A549 (cell line): ENCODE data around the gene UGT1A10. TPM values are rescaled to one million over a fixed set of nuclear protein-coding genes. Genes with fewer than 3 reads are reported as not detected.

Experiments
- ATAC-seq, 2 experiments: fragments of 200-7000 bp in 1 of 2; fragments of >200 bp in 1 of 2; cut with Nextera tagmentation in 1 of 2; cut with Tn5 transposase in 1 of 2; 3 replicates each; pipeline versions ENCODE4 v1.8.0 to v1.9.1; 2018 to 2020; ENCODE audit warnings: mild to moderate bottlenecking in 1 of 2, moderate library complexity in 1 of 2
- CTCF ChIA-PET: fragments of 300-600 bp; sonication (Branson Sonifier 250); formaldehyde crosslinking; extraction: SDS; loops from one replicate; lab custom pipeline; 2021; ENCODE audit warnings: antibody characterized with exemption, inconsistent platforms; lab: Yijun Ruan, JAX
- POLR2A ChIA-PET: fragments of 350-600 bp; formaldehyde crosslinking; extraction: SDS; loops from one replicate; lab custom pipeline; 2021; ENCODE audit warnings: antibody characterized with exemption, inconsistent platforms; lab: Yijun Ruan, JAX
- DNase-seq, 2 experiments: peaks; one replicate each; pipeline versions ENCODE4 v3.0.0 to v3.0.0-alpha.2; 2011 to 2016; ENCODE audit warnings: low read depth in 1 of 2, low spot score in 1 of 2
- FAIRE-seq: peaks from 2 replicates; lab custom pipeline; 2011; peaks lifted over from hg19 to GRCh38; lab: Jason Lieb, UNC
- H3K27ac ChIP-seq, 2 experiments: fragments of >200 bp; sonication (Bioruptor Twin); formaldehyde crosslinking; 3 replicates each; pipeline ENCODE4 v1.5.1; 2016 to 2017
- H3K4me1 ChIP-seq: fragments of >200 bp; sonication (Bioruptor Twin); formaldehyde crosslinking; 3 replicates; pipeline ENCODE4 v1.6.1; 2016
- H3K4me2 ChIP-seq: fragments of >200 bp; sonication (Bioruptor Twin); formaldehyde crosslinking; 3 replicates; pipeline ENCODE4 v1.6.1; 2016
- H3K4me3 ChIP-seq: fragments of >200 bp; sonication (Bioruptor Twin); formaldehyde crosslinking; 3 replicates; pipeline ENCODE4 v1.5.1; 2016
- H3K9me3 ChIP-seq: fragments of >200 bp; sonication (Bioruptor Twin); formaldehyde crosslinking; 3 replicates; pipeline ENCODE4 v1.6.1; 2016
- CBX8 ChIP-seq: fragments of 200-600 bp; sonication (generic); IDR thresholded peaks from 2 replicates; pipeline ENCODE4 v1.6.1; 2016
- EHMT2 ChIP-seq: fragments of 200-600 bp; sonication (generic); IDR thresholded peaks from 2 replicates; pipeline ENCODE4 v1.6.1; 2016; ENCODE audit warnings: antibody characterized with exemption, low read depth, mild to moderate bottlenecking, moderate library complexity
- ELK1 ChIP-seq: fragments of 150-350 bp; IDR thresholded peaks from 2 replicates; pipeline ENCODE4 v1.6.1; 2014; ENCODE audit warnings: low read depth, mild to moderate bottlenecking, low read length
- FOSB ChIP-seq: fragments of 250-450 bp; sonication (Bioruptor Pico); IDR thresholded peaks from 2 replicates; pipeline ENCODE4 v1.5.0; 2020; ENCODE audit warnings: mild to moderate bottlenecking, moderate library complexity
- FOSL2 ChIP-seq, 2 experiments: fragments of 450-650 bp in 1 of 2; fragments of >200 bp in 1 of 2; sonication (Bioruptor Twin) in 1 of 2; formaldehyde crosslinking; IDR thresholded peaks; 2 replicates each; pipeline versions ENCODE4 v1.5.0 to v1.6.1; 2016 to 2020; ENCODE audit warnings: mild to moderate bottlenecking in 1 of 2, moderate library complexity in 1 of 2
- HDAC2 ChIP-seq: fragments of 200-600 bp; sonication (generic); IDR thresholded peaks from 2 replicates; pipeline ENCODE4 v1.6.1; 2016
- HMGXB4 ChIP-seq: fragments of 250-450 bp; sonication (Bioruptor Pico); IDR thresholded peaks from 2 replicates; pipeline ENCODE4 v1.5.0; 2021; ENCODE audit warnings: mild to moderate bottlenecking, moderate library complexity, borderline replicate concordance
- HOXB13 ChIP-seq: fragments of 250-450 bp; sonication (Bioruptor Pico); IDR thresholded peaks from 2 replicates; pipeline ENCODE4 v1.5.0; 2020; ENCODE audit warnings: low read depth, mild to moderate bottlenecking, moderate library complexity
- JUN ChIP-seq, 2 experiments: fragments of >200 bp; sonication (Bioruptor Twin); formaldehyde crosslinking; IDR thresholded peaks; 2 replicates in 1 of 2; 3 replicates in 1 of 2; pipeline ENCODE4 v1.6.1; 2016 to 2017
- JUNB ChIP-seq: fragments of >200 bp; sonication (Bioruptor Twin); formaldehyde crosslinking; IDR thresholded peaks from 2 replicates; pipeline ENCODE4 v1.6.1; 2016
- KDM1A ChIP-seq: fragments of 200-600 bp; sonication (generic); IDR thresholded peaks from 2 replicates; pipeline ENCODE4 v1.6.1; 2016; ENCODE audit warnings: low read depth, mild to moderate bottlenecking
- MAZ ChIP-seq: fragments of 150-350 bp; IDR thresholded peaks from 2 replicates; pipeline ENCODE4 v1.6.1; 2014; ENCODE audit warnings: antibody characterized with exemption, low read depth, low read length, borderline replicate concordance
- PBX3 ChIP-seq: IDR thresholded peaks from 2 replicates; pipeline ENCODE4 v1.6.1; 2012
- POLR2AphosphoS2 ChIP-seq: conservative IDR thresholded peaks from 2 replicates; pipeline ENCODE4 v1.6.1; 2012; ENCODE audit warnings: low read length, improper control_type of control experiment, inconsistent platforms
- RARB ChIP-seq: fragments of 250-450 bp; sonication (Bioruptor Pico); IDR thresholded peaks from 2 replicates; pipeline ENCODE4 v1.8.0; 2021; ENCODE audit warnings: mild to moderate bottlenecking, moderate library complexity
- SREBF2 ChIP-seq: fragments of 450-650 bp; IDR thresholded peaks from 2 replicates; pipeline ENCODE4 v1.6.1; 2014; ENCODE audit warnings: mild to moderate bottlenecking, moderate library complexity
- ZFP36 ChIP-seq: fragments of 450-650 bp; IDR thresholded peaks from 2 replicates; pipeline ENCODE4 v1.6.1; 2014; ENCODE audit warnings: borderline replicate concordance; ENCODE audit not compliant: partially characterized antibody
- ZSCAN20 ChIP-seq: fragments of 250-450 bp; sonication (Bioruptor Pico); IDR thresholded peaks from 2 replicates; pipeline ENCODE4 v1.8.0; 2022; ENCODE audit warnings: mild to moderate bottlenecking, moderate library complexity
- WGBS: methylation state at CpG from one replicate; pipeline ENCODE4 v1.1.6; 2017; ENCODE audit errors: missing lambda C conversion rate; 5-methylcytosine and 5-hydroxymethylcytosine counted together
- polyA plus RNA-seq, 4 experiments: library from polyadenylated mRNA; depleted of rRNA in 3 of 4; stranded (reverse); fragments of >200 nt; fragmentation: RNase III in 1 of 4; extraction: RNeasy Plus Mini Kit Qiagen cat#74134 plus additional on column Dnase treatment in 1 of 4; gene quantifications; 2 replicates in 3 of 4; 3 replicates in 1 of 4; pipeline ENCODE4 v1.2.3, GENCODE V29; 2011 to 2017

UGT1A10 gene
- polyA plus RNA-seq, 2 of the 4 experiments (the other 2 are of a cell fraction): 0.10 TPM; not detected in 1

- ChIA-PET POLR2A (no interaction called here), CTCF (interaction anchor here (1.1 kb wide), 1 partner anchor 15 kb away, joined by 3 read pairs; no protein-coding TSS in a partner anchor)
- WGBS: 82% methylated on average over 3 of the region's 3 CpGs
- no peak overlapping the region for H3K4me3 ChIP-seq
- H3K9me3 ChIP-seq: no peaks in the 10 kb centered on the region
- no peak for TF ChIP-seq ZSCAN20
- no peak for TF ChIP-seq KDM1A
- no peak for TF ChIP-seq JUN (IDR thresholded peaks at IDR 0.05)
- no peak for TF ChIP-seq MAZ
- TF ChIP-seq EHMT2: no peak
- no peak for TF ChIP-seq FOSB (CRISPR knock-in tag)
- FAIRE-seq: no peak
- peak overlapping the region; percentile 51 to 81 for H3K27ac ChIP-seq
- H3K4me2 ChIP-seq: no peak overlapping the region
- ATAC-seq: no peak
- no peak for DNase-seq
- peaks cover 22% of the 10 kb centered on the region for H3K4me1 ChIP-seq
Measured at GRCh38 chr2:233817361-233817911, 181.2 kb downstream of the UGT1A10 start.

GRCh38 chr2:233817995-233818638 is 181.9 kb downstream of the UGT1A10 start:
- H3K4me3 ChIP-seq: no peak overlapping the region
- 88% methylated on average over 11 of the region's 11 CpGs for WGBS
- no peak overlapping the region for H3K4me2 ChIP-seq
- no peak for ATAC-seq
- POLR2A ChIA-PET: no interaction called here
- H3K9me3 ChIP-seq: no peaks in the 10 kb centered on the region
- H3K4me1 ChIP-seq: peaks cover 25% of the 10 kb centered on the region
- CTCF ChIA-PET: interaction anchor here (1.1 to 1.2 kb wide), 2 partner anchors 14 to 15 kb away, joined by 3 read pairs; no protein-coding TSS in a partner anchor
- no peak for DNase-seq
- no peak for FAIRE-seq
- TF ChIP-seq HOXB13 (CRISPR knock-in tag) (no peak), HDAC2 (no peak), ELK1 (no peak), JUNB (no peak), FOSL2 (IDR thresholded peaks at IDR 0.05) (no peak), FOSL2 (CRISPR knock-in tag; IDR thresholded peaks at IDR 0.05) (no peak), HMGXB4 (CRISPR knock-in tag) (no peak), POLR2AphosphoS2 (no peak), CBX8 (no peak), ZFP36 (no peak), RARB (CRISPR knock-in tag) (no peak), ZSCAN20 (no peak), SREBF2 (no peak), KDM1A (no peak), PBX3 (no peak)
- H3K27ac ChIP-seq: peak overlapping the region; percentile 51 to 81; a peak in 5 of 6 replicates
